ENCODE results near the gene KCNH4. TPM values are rescaled to one million over a fixed set of nuclear protein-coding genes. Genes with fewer than 3 reads are reported as not detected.
A peak's percentile ranks its signal among the peaks of the same experiment; 100 is the strongest.

Gene KCNH4
- total and polyA plus RNA-seq, 2 of the 13 experiments (the other 11 are each of a cell fraction or from before 2014, with no cell fraction given) = 0.01 to 0.09 TPM

- TF ChIP-seq CERS6 (CRISPR knock-in tag; IDR thresholded peaks at IDR 0.05) = no peak
- no peak for TF ChIP-seq TCF7L2 (IDR thresholded peaks at IDR 0.05; ENCODE audit: low read depth, low read length)
- TF ChIP-seq GTF3A (CRISPR knock-in tag; conservative IDR thresholded peaks at IDR 0.05) = no peak
- TF ChIP-seq ZNF546 (CRISPR knock-in tag; conservative IDR thresholded peaks at IDR 0.05) = no peak; the same call in 1 of the 2 replicates
- no peak for TF ChIP-seq ZNF7 (CRISPR knock-in tag; IDR thresholded peaks at IDR 0.05)
- 0 out of 2 replicates have a peak, but pooled peaks have one; percentile 39 for TF ChIP-seq ZNF234 (CRISPR knock-in tag; conservative IDR thresholded peaks at IDR 0.05)
- TF ChIP-seq CREBL2 (CRISPR knock-in tag; IDR thresholded peaks at IDR 0.05; ENCODE audit: borderline replicate concordance) = no peak; the same call in 1 of the 2 replicates
- no peak for TF ChIP-seq GRHL1 (CRISPR knock-in tag; conservative IDR thresholded peaks at IDR 0.05)
- no peak; the same call in 1 of the 2 replicates for TF ChIP-seq ZNF839 (CRISPR knock-in tag; IDR thresholded peaks at IDR 0.05; ENCODE audit: borderline replicate concordance)
- peak; percentile 49; the same call in 1 of the 2 replicates for TF ChIP-seq ZNF564 (CRISPR knock-in tag; IDR thresholded peaks at IDR 0.05)
- peak; percentile 93 for TF ChIP-seq ZFP91 (CRISPR knock-in tag; IDR thresholded peaks at IDR 0.05; ENCODE audit: borderline replicate concordance)
- peak; percentile 25 for TF ChIP-seq JARID2 (CRISPR knock-in tag; IDR thresholded peaks at IDR 0.05; ENCODE audit: insufficient replicate concordance)
- TF ChIP-seq ATF1 (CRISPR knock-in tag; IDR thresholded peaks at IDR 0.05) = no peak
- peak; percentile 93 for TF ChIP-seq NR1H2 (CRISPR knock-in tag; IDR thresholded peaks at IDR 0.05; ENCODE audit: borderline replicate concordance, low read depth)
- peak; percentile 28; the same call in 1 of the 2 replicates for TF ChIP-seq RXRB (CRISPR knock-in tag; IDR thresholded peaks at IDR 0.05; ENCODE audit: borderline replicate concordance)
- peak; percentile 72; the same call in 1 of the 2 replicates for TF ChIP-seq HNF1B (CRISPR knock-in tag; IDR thresholded peaks at IDR 0.05)
- peak; percentile 46; the same call in 1 of the 2 replicates for TF ChIP-seq ZNF280D (CRISPR knock-in tag; IDR thresholded peaks at IDR 0.05)
- TF ChIP-seq ELF3 (CRISPR knock-in tag; IDR thresholded peaks at IDR 0.05) = 0 out of 2 replicates have a peak, but pooled peaks have one; percentile 34
Measured at GRCh38 chr17:42183741-42184711, 3.1 kb upstream of the KCNH4 start (continued).

Measured in HepG2 (cell line).